Mucosa of descending colon (tissue), 3 donors: ENCODE data around the gene TYW5. TPM values are rescaled to one million over a fixed set of nuclear protein-coding genes. Genes with fewer than 3 reads are reported as not detected.

ENCODE experiments used
- ATAC-seq: fragments of 200-7000 bp; cut with Tn5 transposase; one replicate; pipeline ENCODE4 v1.9.1; 2020; ENCODE audit warnings: mild to moderate bottlenecking, moderate library complexity
- DNase-seq, 3 donors: peaks; one replicate each; pipeline ENCODE4 v3.0.0-alpha.2; 2020
- H3K36me3 ChIP-seq: fragments of 200-600 bp; one replicate; pipeline ENCODE4 v1.8.0; 2021; ENCODE audit warnings: low read depth, mild to moderate bottlenecking
- H3K4me1 ChIP-seq: fragments of 200-600 bp; one replicate; pipeline ENCODE4 v1.8.0; 2021; ENCODE audit warnings: low read depth, mild to moderate bottlenecking
- H3K4me3 ChIP-seq: fragments of 200-600 bp; one replicate; pipeline ENCODE4 v1.8.0; 2021; ENCODE audit warnings: mild to moderate bottlenecking
- H3K9me3 ChIP-seq: fragments of 200-600 bp; one replicate; pipeline ENCODE4 v1.8.0; 2021; ENCODE audit warnings: mild to moderate bottlenecking
- intact Hi-C, 2 donors: fragments of 100-400 bp; cut with DNase I in 1 of 2; cut with micrococcal nuclease in 1 of 2; formaldehyde crosslinking; loops; one replicate each; pipeline versions ENCODE4 v1.11.0 to v1.11.1; 2022; cut with DNase I, micrococcal nuclease
- total RNA-seq, 3 donors: library from RNA; stranded (reverse); fragmentation: NEBNext Ultra II Directional in 2 of 3; extraction: Animal tissue kit (Norgen Biotek cat#: 25700) in 2 of 3; gene quantifications; one replicate each; pipeline versions ENCODE4 v1.2.1 to v1.2.4, GENCODE V29; 2021 to 2023
- TF ChIP-seq, protein P1 (sequence below): fragments of 200-600 bp; IDR thresholded peaks from one replicate; pipeline ENCODE4 v1.8.0; 2022; ENCODE audit warnings: antibody characterized with exemption, mild to moderate bottlenecking
- donor health status: DM: no; HTN: no; CAD: no; lungs with moderate emphysema.
- donor health status: DM: no; HTN: no; CAD: no.
- donor health status: DM: no; HTN: yes; CAD: no.

The TYW5 gene
- total RNA-seq, 3 donors from 2014 or later = 6.6 to 10.9 (median 7.2) TPM

DNA sequence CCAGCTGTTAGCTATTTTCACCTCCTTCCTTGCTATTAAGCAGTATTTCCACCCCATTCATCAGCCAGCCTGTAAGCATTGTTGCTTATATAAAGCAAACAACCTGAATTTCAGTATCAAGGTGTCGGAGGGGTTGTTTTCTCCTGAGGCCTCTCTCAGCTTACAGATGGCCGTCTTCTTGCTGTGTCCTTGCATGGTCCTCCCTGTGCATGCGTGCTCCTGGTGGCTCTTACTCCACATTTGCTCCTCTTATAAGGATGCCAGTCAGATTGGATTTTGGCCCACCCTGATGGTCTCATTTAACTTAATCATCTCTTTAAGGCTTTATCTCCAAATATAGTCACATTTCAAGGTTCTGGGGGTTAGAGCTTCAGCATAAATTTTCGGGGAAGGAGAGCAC is 2.7 kb upstream of the TYW5 start:
- no peak for ATAC-seq
- peaks cover 20% of the 10 kb centered on the region for H3K4me1 ChIP-seq
- TF ChIP-seq, protein P1, sequence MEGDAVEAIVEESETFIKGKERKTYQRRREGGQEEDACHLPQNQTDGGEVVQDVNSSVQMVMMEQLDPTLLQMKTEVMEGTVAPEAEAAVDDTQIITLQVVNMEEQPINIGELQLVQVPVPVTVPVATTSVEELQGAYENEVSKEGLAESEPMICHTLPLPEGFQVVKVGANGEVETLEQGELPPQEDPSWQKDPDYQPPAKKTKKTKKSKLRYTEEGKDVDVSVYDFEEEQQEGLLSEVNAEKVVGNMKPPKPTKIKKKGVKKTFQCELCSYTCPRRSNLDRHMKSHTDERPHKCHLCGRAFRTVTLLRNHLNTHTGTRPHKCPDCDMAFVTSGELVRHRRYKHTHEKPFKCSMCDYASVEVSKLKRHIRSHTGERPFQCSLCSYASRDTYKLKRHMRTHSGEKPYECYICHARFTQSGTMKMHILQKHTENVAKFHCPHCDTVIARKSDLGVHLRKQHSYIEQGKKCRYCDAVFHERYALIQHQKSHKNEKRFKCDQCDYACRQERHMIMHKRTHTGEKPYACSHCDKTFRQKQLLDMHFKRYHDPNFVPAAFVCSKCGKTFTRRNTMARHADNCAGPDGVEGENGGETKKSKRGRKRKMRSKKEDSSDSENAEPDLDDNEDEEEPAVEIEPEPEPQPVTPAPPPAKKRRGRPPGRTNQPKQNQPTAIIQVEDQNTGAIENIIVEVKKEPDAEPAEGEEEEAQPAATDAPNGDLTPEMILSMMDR = no peak
- DNase-seq = no peak
- H3K4me3 ChIP-seq = no peak overlapping the region
- H3K36me3 ChIP-seq = no peaks in the 10 kb centered on the region
- intact Hi-C loops = no loop called here
- no peaks in the 10 kb centered on the region for H3K9me3 ChIP-seq

DNA sequence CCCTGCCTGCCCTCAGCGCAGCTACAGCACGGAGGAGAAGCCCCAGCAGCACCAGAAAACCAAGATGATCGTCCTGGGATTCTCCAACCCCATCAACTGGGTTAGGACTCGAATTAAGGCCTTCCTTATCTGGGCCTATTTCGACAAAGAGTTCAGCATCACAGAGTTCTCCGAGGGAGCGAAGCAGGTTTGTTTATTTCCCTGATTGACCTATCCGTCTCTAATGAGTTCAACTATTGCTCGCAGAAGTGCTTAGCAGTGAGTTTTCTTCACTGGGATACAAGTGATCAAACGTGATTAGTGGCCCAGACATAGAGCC is 730 bp upstream of the TYW5 start:
- intact Hi-C loops = no loop called here
- Histone ChIP-seq H3K4me1 (peaks cover 20% of the 10 kb centered on the region), H3K4me3 (peak overlapping the region; percentile 78), H3K36me3 (no peaks in the 10 kb centered on the region), H3K9me3 (no peaks in the 10 kb centered on the region)
- DNase-seq = no peak
- TF ChIP-seq, protein P1 = no peak
- peak; percentile 1 for ATAC-seq

- ATAC-seq = peak; percentile 67
- H3K9me3 ChIP-seq = no peaks in the 10 kb centered on the region
- intact Hi-C loops = no loop called here
- TF ChIP-seq, protein P1 = no peak
- no peaks in the 10 kb centered on the region for H3K36me3 ChIP-seq
- peaks cover 20% of the 10 kb centered on the region for H3K4me1 ChIP-seq
- no peak for DNase-seq
- H3K4me3 ChIP-seq = peak overlapping the region; percentile 78
Measured at GRCh38 chr2:199955007-199955338, 318 bp downstream of the TYW5 start.

DNA sequence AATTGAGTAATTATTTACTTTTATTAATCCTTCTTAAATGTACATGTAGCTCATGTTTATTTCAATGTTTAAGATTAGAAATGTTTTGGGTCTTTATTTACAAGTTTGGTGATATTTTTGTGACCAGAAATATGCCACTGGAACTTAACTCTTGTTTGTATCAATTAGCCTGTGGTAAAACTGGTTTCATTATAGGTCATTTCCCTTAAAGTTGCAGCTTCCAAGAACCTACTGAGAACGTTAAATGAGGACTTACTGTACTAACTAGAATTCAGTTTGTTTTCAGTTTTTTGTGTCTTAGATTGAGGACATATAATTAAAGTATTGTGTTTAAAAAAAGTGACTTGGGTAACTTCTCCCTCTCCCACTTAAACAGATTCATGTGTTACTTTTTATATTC is 4.3 kb downstream of the TYW5 start:
- Histone ChIP-seq H3K4me1 (peaks cover 7% of the 10 kb centered on the region), H3K4me3 (no peak overlapping the region), H3K36me3 (no peaks in the 10 kb centered on the region), H3K9me3 (no peaks in the 10 kb centered on the region)
- DNase-seq (no peak), ATAC-seq (no peak)
- TF ChIP-seq, protein P1 = no peak
- intact Hi-C loops = no loop called here

GRCh38 chr2:199950396-199950795 is 4.9 kb downstream of the TYW5 start:
- TF ChIP-seq, protein P1 = no peak
- no peak for DNase-seq
- Histone ChIP-seq H3K4me3 (no peak overlapping the region), H3K9me3 (no peaks in the 10 kb centered on the region), H3K36me3 (no peaks in the 10 kb centered on the region), H3K4me1 (peaks cover 7% of the 10 kb centered on the region)
- intact Hi-C loops = no loop called here
- ATAC-seq = no peak

DNA sequence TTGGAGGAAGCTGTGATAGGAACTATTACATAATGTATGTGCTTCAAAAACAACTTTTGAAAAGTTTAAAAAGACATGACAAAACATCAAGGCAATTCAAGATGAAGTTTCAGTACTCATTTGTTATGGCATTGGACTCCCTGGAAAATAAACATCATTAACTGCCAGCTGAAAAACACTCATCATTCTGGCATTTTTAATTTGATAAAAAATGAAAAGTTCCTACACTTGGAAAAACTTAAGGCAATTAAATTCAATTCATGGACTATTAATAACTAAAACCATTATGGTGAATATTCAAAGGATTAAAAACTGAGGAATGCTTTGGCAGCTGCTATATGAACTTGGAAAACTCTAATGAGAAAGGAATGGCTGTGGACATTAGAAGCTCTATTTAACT is 8.5 kb downstream of the TYW5 start:
- Histone ChIP-seq H3K9me3 (no peaks in the 10 kb centered on the region), H3K4me3 (no peak overlapping the region), H3K36me3 (no peaks in the 10 kb centered on the region), H3K4me1 (no peaks in the 10 kb centered on the region)
- TF ChIP-seq, protein P1 = no peak
- DNase-seq (no peak), ATAC-seq (no peak)
- intact Hi-C loops = no loop called here
